Bone marrow (tissue), 2 donors: ENCODE measurements around the gene LARP1.
"Not testable (repeated sequence)": the region's sequence is repeated elsewhere in the genome, so short reads cannot be mapped to it uniquely, and the experiment has no call there.

Source experiments
- DNase-seq, 2 donors: peaks; one replicate each; lab custom pipeline; 2025; lab: John Stamatoyannopoulos, UW

LARP1 gene

GRCh38 chr5:154824070-154824469, 68.9 kb downstream of the LARP1 start:
- DNase-seq: no peak

- no peak for DNase-seq
These were observed 74.0 kb downstream of the LARP1 start for GRCh38 chr5:154829181-154829588.

GRCh38 chr5:154829589-154830218, 74.5 kb downstream of the LARP1 start:
- DNase-seq: no peak

GRCh38 chr5:154830219-154830595, 75.0 kb downstream of the LARP1 start:
- DNase-seq: no peak

GRCh38 chr5:154830596-154830995, 75.4 kb downstream of the LARP1 start:
- DNase-seq: no peak

- DNase-seq: no peak
These were observed 76.3 kb downstream of the LARP1 start for GRCh38 chr5:154831451-154831850.

- DNase-seq: not testable (repeated sequence)
These were observed 77.6 kb downstream of the LARP1 start for GRCh38 chr5:154832804-154833203.

- no peak for DNase-seq
These were observed 78.9 kb downstream of the LARP1 start for GRCh38 chr5:154834053-154834452.

GRCh38 chr5:154835701-154836052, 80.5 kb downstream of the LARP1 start:
- DNase-seq: not testable (repeated sequence)

GRCh38 chr5:154836225-154836624, 81.0 kb downstream of the LARP1 start:
- DNase-seq: no peak

GRCh38 chr5:154837009-154837901, 82.1 kb downstream of the LARP1 start:
- DNase-seq: no peak

- no peak for DNase-seq
These were observed 85.5 kb downstream of the LARP1 start for GRCh38 chr5:154840435-154841272.

- no peak for DNase-seq
These were observed 86.1 kb downstream of the LARP1 start for GRCh38 chr5:154841273-154841661.

- DNase-seq: no peak
These were observed 87.7 kb downstream of the LARP1 start for GRCh38 chr5:154842689-154843530.

GRCh38 chr5:154844809-154845208, 89.6 kb downstream of the LARP1 start:
- no peak for DNase-seq

- DNase-seq: no peak
These were observed 94.1 kb downstream of the LARP1 start for GRCh38 chr5:154849264-154849785.

- no peak for DNase-seq
These were observed 94.6 kb downstream of the LARP1 start for GRCh38 chr5:154849791-154850201.

GRCh38 chr5:154850255-154851062, 95.3 kb downstream of the LARP1 start, which contains the start of gene FAXDC2:
FAXDC2 (minus strand) TSS chr5:154850603; CDS start chr5:154838178, 12,425 bp downstream.
- DNase-seq: no peak

- DNase-seq: no peak
These were observed 96.2 kb downstream of the LARP1 start for GRCh38 chr5:154851351-154851750.

GRCh38 chr5:154857530-154858296, 102.5 kb downstream of the LARP1 start:
- peak; percentile 81 to 94 for DNase-seq
